SK-N-SH (cell line): ENCODE data around the gene PLSCR1. TPM values are rescaled to one million over a fixed set of nuclear protein-coding genes. Genes with fewer than 3 reads are reported as not detected.

Source experiments
- CTCF ChIA-PET: fragments of 300-600, 350-600 bp; formaldehyde crosslinking; extraction: SDS; loops from one replicate; lab custom pipeline; 2021; lab: Yijun Ruan, JAX
- POLR2A ChIA-PET: fragments of 350-600 bp; sonication (Branson Sonifier 250); formaldehyde crosslinking; extraction: SDS; loops from one replicate; lab custom pipeline; 2020; ENCODE audit warnings: antibody characterized with exemption, inconsistent platforms; lab: Yijun Ruan, JAX
- DNase-seq: peaks from one replicate; pipeline ENCODE4 v3.0.0; 2012
- H2AFZ ChIP-seq: fragments of 200-600 bp; sonication (generic); 2 replicates; pipeline ENCODE4 v1.8.1; 2016; ENCODE audit warnings: antibody characterized with exemption, mild to moderate bottlenecking, low read depth
- H3F3A ChIP-seq: fragments of 200-600 bp; sonication (generic); replicated peaks from 2 replicates; pipeline ENCODE3; 2016; ENCODE audit warnings: antibody characterized with exemption, mild to moderate bottlenecking; ENCODE audit not compliant: insufficient read depth
- H3K27ac ChIP-seq, 2 experiments: fragments of 200-500 bp in 1 of 2; fragments of 200-600 bp in 1 of 2; sonication (Bioruptor generic) in 1 of 2; sonication (generic), shearing (Covaris generic) in 1 of 2; 2 replicates each; pipeline versions ENCODE4 v1.5.1 to v1.6.1; 2014 to 2016; ENCODE audit warnings: low read depth in 2 of 2, inconsistent platforms in 1 of 2, low read length in 1 of 2, mild to moderate bottlenecking in 1 of 2, mixed read lengths in 1 of 2
- H3K27me3 ChIP-seq: fragments of 200-600 bp; sonication (generic), shearing (Covaris generic); 2 replicates; pipeline ENCODE4 v1.6.1; 2016; ENCODE audit warnings: mixed run types; ENCODE audit not compliant: insufficient read depth
- H3K36me3 ChIP-seq, 2 experiments: fragments of 200-500 bp in 1 of 2; fragments of 200-600 bp in 1 of 2; sonication (Bioruptor generic) in 1 of 2; sonication (generic) in 1 of 2; replicated peaks in 1 of 2; 2 replicates each; pipeline versions ENCODE3 to v1.5.1; 2014 to 2016; ENCODE audit warnings: low read length in 1 of 2, mild to moderate bottlenecking in 1 of 2; ENCODE audit not compliant: insufficient read depth in 2 of 2, control insufficient read depth in 1 of 2
- H3K4me1 ChIP-seq, 2 experiments: fragments of 200-500 bp in 1 of 2; fragments of 200-600 bp in 1 of 2; sonication (Bioruptor generic) in 1 of 2; sonication (generic), shearing (Covaris generic) in 1 of 2; 2 replicates each; pipeline versions ENCODE4 v1.5.1 to v1.6.1; 2014 to 2016; ENCODE audit warnings: low read depth in 1 of 2, low read length in 1 of 2, mixed run types in 1 of 2; ENCODE audit not compliant: insufficient read depth in 2 of 2, control insufficient read depth in 1 of 2
- H3K4me2 ChIP-seq: fragments of 200-600 bp; sonication (generic), shearing (Covaris generic); 2 replicates; pipeline ENCODE4 v1.6.1; 2017; ENCODE audit warnings: mixed run types
- H3K4me3 ChIP-seq, 2 experiments: fragments of 200-500 bp in 1 of 2; fragments of 200-600 bp in 1 of 2; sonication (Bioruptor generic) in 1 of 2; sonication (generic), shearing (Covaris generic) in 1 of 2; 2 replicates each; pipeline versions ENCODE4 v1.5.1 to v1.8.1; 2014 to 2016; ENCODE audit warnings: low read depth in 2 of 2, inconsistent platforms in 1 of 2, low read length in 1 of 2, mild to moderate bottlenecking in 1 of 2, mixed read lengths in 1 of 2, moderate library complexity in 1 of 2
- H3K79me2 ChIP-seq: fragments of 200-600 bp; sonication (generic); 2 replicates; pipeline ENCODE4 v1.8.1; 2017; ENCODE audit warnings: mild to moderate bottlenecking; ENCODE audit not compliant: insufficient read depth
- H3K9ac ChIP-seq: fragments of 200-600 bp; sonication (generic); 2 replicates; pipeline ENCODE4 v1.6.1; 2017; ENCODE audit warnings: mixed run types
- H3K9me2 ChIP-seq: fragments of 200-600 bp; sonication (generic); 2 replicates; pipeline ENCODE4 v1.6.1; 2017; ENCODE audit warnings: mixed run types
- H3K9me3 ChIP-seq: fragments of 200-600 bp; sonication (generic); 2 replicates; pipeline ENCODE4 v1.6.1; 2017; ENCODE audit warnings: mixed run types, mild to moderate bottlenecking, moderate library complexity
- H4K20me1 ChIP-seq: fragments of 200-600 bp; sonication (generic); 2 replicates; pipeline ENCODE4 v1.6.1; 2017; ENCODE audit warnings: mild to moderate bottlenecking, mixed run types; ENCODE audit not compliant: insufficient read depth
- CHD2 ChIP-seq: fragments of 150-350 bp; IDR thresholded peaks from 2 replicates; pipeline ENCODE4 v1.6.1; 2018; ENCODE audit warnings: low read length; ENCODE audit not compliant: partially characterized antibody
- ELF1 ChIP-seq: IDR thresholded peaks from 2 replicates; pipeline ENCODE4 v1.4.0; 2012
- EZH2phosphoT487 ChIP-seq: fragments of 200-600 bp; sonication (generic); IDR thresholded peaks from 2 replicates; pipeline ENCODE4 v1.6.1; 2017; ENCODE audit warnings: low read depth, mixed run types, mild to moderate bottlenecking, antibody characterized with exemption, moderate library complexity, borderline replicate concordance
- FOSL2 ChIP-seq: IDR thresholded peaks from 2 replicates; pipeline ENCODE4 v1.4.0; 2012; ENCODE audit warnings: low read depth, mild to moderate bottlenecking, moderate library complexity, borderline replicate concordance
- FOXJ3 ChIP-seq: sonication (generic); formaldehyde crosslinking; IDR thresholded peaks from 2 replicates; pipeline ENCODE4 v1.5.1; 2020; ENCODE audit warnings: mild to moderate bottlenecking, missing genetic modification reagents
- GATA2 ChIP-seq: sonication (generic); formaldehyde crosslinking; IDR thresholded peaks from 2 replicates; pipeline ENCODE4 v1.5.0; 2020; ENCODE audit warnings: mild to moderate bottlenecking, missing genetic modification reagents
- MEF2A ChIP-seq: IDR thresholded peaks from 2 replicates; pipeline ENCODE4 v1.4.0; 2012; ENCODE audit warnings: low read depth, borderline replicate concordance
- MXI1 ChIP-seq: IDR thresholded peaks from 2 replicates; pipeline ENCODE4 v1.6.1; 2012; ENCODE audit warnings: mild to moderate bottlenecking, low read depth, low read length, improper control_type of control experiment
- NFIC ChIP-seq: IDR thresholded peaks from 2 replicates; pipeline ENCODE4 v1.4.0; 2012; ENCODE audit warnings: borderline replicate concordance
- RAD21 ChIP-seq: IDR thresholded peaks from 2 replicates; pipeline ENCODE4 v1.6.1; 2012; ENCODE audit warnings: mild to moderate bottlenecking, low read length
- RFX5 ChIP-seq: IDR thresholded peaks from 2 replicates; pipeline ENCODE4 v1.6.1; 2012; ENCODE audit warnings: mild to moderate bottlenecking, improper control_type of control experiment, low read length
- RXRA ChIP-seq: IDR thresholded peaks from 2 replicates; pipeline ENCODE4 v1.4.0; 2012; ENCODE audit warnings: low read depth, mild to moderate bottlenecking, borderline replicate concordance
- SMC3 ChIP-seq: IDR thresholded peaks from 2 replicates; pipeline ENCODE4 v1.6.1; 2012; ENCODE audit warnings: low read depth, low read length, improper control_type of control experiment
- TAF1 ChIP-seq: IDR thresholded peaks from 2 replicates; pipeline ENCODE4 v1.6.1; 2012; ENCODE audit warnings: low read depth, mild to moderate bottlenecking, low read length, moderate library complexity, borderline replicate concordance
- TEAD4 ChIP-seq: IDR thresholded peaks from 2 replicates; pipeline ENCODE4 v1.4.0; 2012; ENCODE audit warnings: mild to moderate bottlenecking, borderline replicate concordance; ENCODE audit not compliant: insufficient read depth
- WGBS: methylation state at CpG from one replicate; pipeline ENCODE4 v1.1.6; 2017; ENCODE audit warnings: low lambda C conversion rate; 5-methylcytosine and 5-hydroxymethylcytosine counted together
- polyA plus RNA-seq, 3 experiments: library from polyadenylated mRNA; depleted of rRNA; stranded (reverse); fragments of >200 nt; gene quantifications; 2 replicates each; pipeline ENCODE4 v1.2.3, GENCODE V29; 2012
- TF ChIP-seq, protein P1 (sequence below): IDR thresholded peaks from 2 replicates; pipeline ENCODE4 v1.6.1; 2012; ENCODE audit warnings: mild to moderate bottlenecking, low read depth, low read length, moderate library complexity
- TF ChIP-seq, protein P2 (sequence below): IDR thresholded peaks from 2 replicates; pipeline ENCODE4 v1.4.0; 2012; ENCODE audit warnings: low read depth, borderline replicate concordance
- TF ChIP-seq, protein P3 (sequence below): IDR thresholded peaks from 2 replicates; pipeline ENCODE4 v1.4.0; 2012; ENCODE audit warnings: low read depth

Gene PLSCR1
- polyA plus RNA-seq, 1 of the 3 experiments (the other 2 are of a cell fraction), result 10.9 TPM

DNA sequence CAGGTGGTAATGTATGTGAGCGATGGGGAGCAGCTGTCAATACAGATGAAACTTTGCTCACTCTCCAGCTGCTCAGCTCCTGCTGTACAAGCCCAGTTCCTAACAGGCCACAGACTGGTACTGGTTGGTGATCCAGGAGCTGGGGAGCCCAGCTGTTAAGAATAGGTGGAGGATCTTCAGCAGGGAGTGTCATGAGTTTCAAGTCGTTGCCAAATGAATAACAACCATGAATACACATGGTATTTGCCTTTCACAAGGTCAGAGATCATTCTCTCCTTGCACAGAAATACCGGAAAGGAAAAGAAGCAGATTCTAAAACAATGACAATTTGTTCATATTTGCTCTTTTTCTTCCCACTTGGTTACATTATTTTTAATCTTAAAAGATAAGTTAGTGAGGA is 5.1 kb downstream of the PLSCR1 start (continued):
- TF ChIP-seq, protein P1, sequence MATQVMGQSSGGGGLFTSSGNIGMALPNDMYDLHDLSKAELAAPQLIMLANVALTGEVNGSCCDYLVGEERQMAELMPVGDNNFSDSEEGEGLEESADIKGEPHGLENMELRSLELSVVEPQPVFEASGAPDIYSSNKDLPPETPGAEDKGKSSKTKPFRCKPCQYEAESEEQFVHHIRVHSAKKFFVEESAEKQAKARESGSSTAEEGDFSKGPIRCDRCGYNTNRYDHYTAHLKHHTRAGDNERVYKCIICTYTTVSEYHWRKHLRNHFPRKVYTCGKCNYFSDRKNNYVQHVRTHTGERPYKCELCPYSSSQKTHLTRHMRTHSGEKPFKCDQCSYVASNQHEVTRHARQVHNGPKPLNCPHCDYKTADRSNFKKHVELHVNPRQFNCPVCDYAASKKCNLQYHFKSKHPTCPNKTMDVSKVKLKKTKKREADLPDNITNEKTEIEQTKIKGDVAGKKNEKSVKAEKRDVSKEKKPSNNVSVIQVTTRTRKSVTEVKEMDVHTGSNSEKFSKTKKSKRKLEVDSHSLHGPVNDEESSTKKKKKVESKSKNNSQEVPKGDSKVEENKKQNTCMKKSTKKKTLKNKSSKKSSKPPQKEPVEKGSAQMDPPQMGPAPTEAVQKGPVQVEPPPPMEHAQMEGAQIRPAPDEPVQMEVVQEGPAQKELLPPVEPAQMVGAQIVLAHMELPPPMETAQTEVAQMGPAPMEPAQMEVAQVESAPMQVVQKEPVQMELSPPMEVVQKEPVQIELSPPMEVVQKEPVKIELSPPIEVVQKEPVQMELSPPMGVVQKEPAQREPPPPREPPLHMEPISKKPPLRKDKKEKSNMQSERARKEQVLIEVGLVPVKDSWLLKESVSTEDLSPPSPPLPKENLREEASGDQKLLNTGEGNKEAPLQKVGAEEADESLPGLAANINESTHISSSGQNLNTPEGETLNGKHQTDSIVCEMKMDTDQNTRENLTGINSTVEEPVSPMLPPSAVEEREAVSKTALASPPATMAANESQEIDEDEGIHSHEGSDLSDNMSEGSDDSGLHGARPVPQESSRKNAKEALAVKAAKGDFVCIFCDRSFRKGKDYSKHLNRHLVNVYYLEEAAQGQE, result no peak
- TF ChIP-seq SMC3, result no peak
- no peak for TF ChIP-seq RFX5

GRCh38 chr3:146537603-146538002 is 6.8 kb downstream of the PLSCR1 start:
- H4K20me1 ChIP-seq, result no peaks in the 10 kb centered on the region
- H3F3A ChIP-seq, result no peaks in the 10 kb centered on the region
- no peak overlapping the region for H3K4me3 ChIP-seq
- H3K27me3 ChIP-seq, result no peaks in the 10 kb centered on the region
- no peaks in the 10 kb centered on the region for H3K36me3 ChIP-seq
- H2AFZ ChIP-seq, result no peak overlapping the region
- no peaks in the 10 kb centered on the region for H3K79me2 ChIP-seq
- no peak for DNase-seq
- H3K9me2 ChIP-seq, result no peaks in the 10 kb centered on the region
- POLR2A ChIA-PET, result no interaction called here
- no peaks in the 10 kb centered on the region for H3K9me3 ChIP-seq
- no peak overlapping the region for H3K27ac ChIP-seq
- H3K4me1 ChIP-seq, result no peaks in the 10 kb centered on the region
- WGBS, result 87% methylated on average over 3 of the region's 3 CpGs
- no peak overlapping the region for H3K4me2 ChIP-seq
- CTCF ChIA-PET, result no interaction called here
- TF ChIP-seq RAD21, result no peak
- TF ChIP-seq CHD2, result no peak
- TF ChIP-seq ELF1, result no peak
- TF ChIP-seq NFIC, result no peak
- no peak for TF ChIP-seq MEF2A
- TF ChIP-seq EZH2phosphoT487, result no peak
- no peak for TF ChIP-seq FOXJ3 (CRISPR knock-in tag)
- no peak for TF ChIP-seq GATA2 (CRISPR knock-in tag)
- no peak for TF ChIP-seq FOSL2
- no peak for TF ChIP-seq TAF1
- TF ChIP-seq RXRA, result no peak
- no peak for TF ChIP-seq TEAD4
- no peak for TF ChIP-seq MXI1
- TF ChIP-seq, protein P2, sequence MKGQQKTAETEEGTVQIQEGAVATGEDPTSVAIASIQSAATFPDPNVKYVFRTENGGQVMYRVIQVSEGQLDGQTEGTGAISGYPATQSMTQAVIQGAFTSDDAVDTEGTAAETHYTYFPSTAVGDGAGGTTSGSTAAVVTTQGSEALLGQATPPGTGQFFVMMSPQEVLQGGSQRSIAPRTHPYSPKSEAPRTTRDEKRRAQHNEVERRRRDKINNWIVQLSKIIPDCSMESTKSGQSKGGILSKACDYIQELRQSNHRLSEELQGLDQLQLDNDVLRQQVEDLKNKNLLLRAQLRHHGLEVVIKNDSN, result no peak
- TF ChIP-seq, protein P3, sequence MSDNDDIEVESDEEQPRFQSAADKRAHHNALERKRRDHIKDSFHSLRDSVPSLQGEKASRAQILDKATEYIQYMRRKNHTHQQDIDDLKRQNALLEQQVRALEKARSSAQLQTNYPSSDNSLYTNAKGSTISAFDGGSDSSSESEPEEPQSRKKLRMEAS, result no peak
- TF ChIP-seq, protein P1, result no peak
- TF ChIP-seq, all 33 proteins: peak for 0
- H3K9ac ChIP-seq, result no peak overlapping the region
